Keratinocyte (primary cell): Measurements from ENCODE around the gene ROPN1L. TPM values are rescaled to one million over a fixed set of nuclear protein-coding genes. Genes with fewer than 3 reads are reported as not detected.

ENCODE experiments used
- DNase-seq: peaks from one replicate; pipeline ENCODE4 v3.0.0-alpha.2; 2011; ENCODE audit warnings: low read depth, missing footprints, low spot score
- FAIRE-seq: peaks from 2 replicates; lab custom pipeline; 2011; peaks lifted over from hg19 to GRCh38; lab: Jason Lieb, UNC
- H2AFZ ChIP-seq: 2 replicates; pipeline ENCODE4 v1.6.0; 2012; ENCODE audit warnings: low read length, control low read depth, inconsistent platforms; ENCODE audit not compliant: control insufficient read depth
- H3K27ac ChIP-seq: 2 replicates; pipeline ENCODE4 v1.5.1; 2011; ENCODE audit warnings: low read length; ENCODE audit not compliant: control insufficient read depth, insufficient read depth
- H3K27me3 ChIP-seq: 3 replicates; pipeline ENCODE4 v1.6.0; 2011; ENCODE audit warnings: low read length; ENCODE audit not compliant: control insufficient read depth, insufficient read depth; ENCODE audit errors: extremely low read depth
- H3K36me3 ChIP-seq, 2 experiments: 2 replicates in 1 of 2; 3 replicates in 1 of 2; pipeline ENCODE4 v1.5.1; 2011; ENCODE audit warnings: low read length in 2 of 2, mild to moderate bottlenecking in 1 of 2; ENCODE audit not compliant: control insufficient read depth in 2 of 2, insufficient read depth in 2 of 2; ENCODE audit errors: extremely low read depth in 1 of 2
- H3K4me1 ChIP-seq: 3 replicates; pipeline ENCODE4 v1.5.1; 2011; ENCODE audit warnings: low read length; ENCODE audit not compliant: control insufficient read depth, insufficient read depth; ENCODE audit errors: extremely low read depth
- H3K4me2 ChIP-seq: 3 replicates; pipeline ENCODE4 v1.6.0; 2011; ENCODE audit warnings: low read depth, low read length; ENCODE audit not compliant: control insufficient read depth, insufficient read depth; ENCODE audit errors: extremely low read depth
- H3K4me3 ChIP-seq, 3 experiments: fragments of 200-600 bp in 1 of 3; sonication (generic) in 1 of 3; 2 replicates in 2 of 3; 3 replicates in 1 of 3; pipeline ENCODE4 v1.5.1; 2011 to 2016; ENCODE audit warnings: low read length in 3 of 3, mild to moderate bottlenecking in 3 of 3, control low read depth in 2 of 3, inconsistent platforms in 1 of 3, low read depth in 1 of 3, mixed read lengths in 1 of 3, mixed run types in 1 of 3, moderate library complexity in 1 of 3; ENCODE audit not compliant: control insufficient read depth in 2 of 3, insufficient read depth in 2 of 3; ENCODE audit errors: extremely low read depth in 1 of 3
- H3K79me2 ChIP-seq: 2 replicates; pipeline ENCODE4 v1.6.0; 2012; ENCODE audit warnings: low read length; ENCODE audit not compliant: control insufficient read depth, insufficient read depth
- H3K9ac ChIP-seq: 3 replicates; pipeline ENCODE4 v1.6.0; 2011; ENCODE audit warnings: low read length; ENCODE audit not compliant: control insufficient read depth, insufficient read depth; ENCODE audit errors: extremely low read depth
- H3K9me1 ChIP-seq: 3 replicates; pipeline ENCODE4 v1.6.0; 2011; ENCODE audit warnings: low read length; ENCODE audit not compliant: control insufficient read depth, insufficient read depth; ENCODE audit errors: extremely low read depth
- H3K9me3 ChIP-seq: 2 replicates; pipeline ENCODE4 v1.5.1; 2012; ENCODE audit warnings: low read depth, low read length; ENCODE audit not compliant: control insufficient read depth
- H4K20me1 ChIP-seq: 3 replicates; pipeline ENCODE4 v1.6.0; 2011; ENCODE audit warnings: low read length; ENCODE audit not compliant: control insufficient read depth, insufficient read depth; ENCODE audit errors: extremely low read depth
- CTCF ChIP-seq, 3 experiments: IDR thresholded peaks in 1 of 3; conservative IDR thresholded peaks in 1 of 3; optimal IDR thresholded peaks in 1 of 3; 2 replicates in 2 of 3; 3 replicates in 1 of 3; pipeline versions ENCODE3 to v1.5.1; 2011; ENCODE audit warnings: low read length in 3 of 3, mild to moderate bottlenecking in 3 of 3, moderate library complexity in 2 of 3, control low read depth in 1 of 3, inconsistent platforms in 1 of 3; ENCODE audit not compliant: insufficient read depth in 2 of 3; ENCODE audit errors: extremely low read depth in 1 of 3
- EZH2 ChIP-seq: IDR thresholded peaks from one replicate; pipeline ENCODE4 v1.6.1; 2012; ENCODE audit warnings: inconsistent platforms, mild to moderate bottlenecking, low read length, moderate library complexity
- dilution Hi-C: fragments of 300-500 bp; cut with MboI; formaldehyde crosslinking; loops from one replicate; pipeline ENCODE4 v1.7.0; 2020; ENCODE audit warnings: low sequenced_read_pairs; ENCODE audit not compliant: extremely low pct_ligation_motif_present
- polyA plus RNA-seq, 5 experiments: library from polyadenylated mRNA; depleted of rRNA in 3 of 5; stranded (reverse) in 3 of 5; stranded (forward) in 1 of 5; unstranded in 1 of 5; fragments of >200 nt; gene quantifications; 1 replicate in 1 of 5; 2 replicates in 3 of 5; 3 replicates in 1 of 5; pipeline versions ENCODE4 v1.2.1 to v1.2.3, GENCODE V29; 2011 to 2012; ENCODE audit warnings: missing spikeins in 2 of 5, low read depth in 1 of 5, low replicate concordance in 1 of 5

ROPN1L gene
- polyA plus RNA-seq, 1 donor (not counting 4 experiments of a cell fraction or from before 2014, with no cell fraction given) = not detected

- Histone ChIP-seq H3K79me2 (no peaks in the 10 kb centered on the region), H3K4me1 (peaks cover 6% of the 10 kb centered on the region), H3K9me3 (no peaks in the 10 kb centered on the region), H3K27me3 (peaks cover 6% of the 10 kb centered on the region), H3K36me3 (no peaks in the 10 kb centered on the region), H4K20me1 (no peaks in the 10 kb centered on the region), H3K9ac (no peak overlapping the region), H3K4me3 (no peak overlapping the region), H3K4me2 (no peak overlapping the region), H3K27ac (no peak overlapping the region), H3K9me1 (no peaks in the 10 kb centered on the region), H2AFZ (no peak overlapping the region)
- DNase-seq (no peak), FAIRE-seq (no peak)
- TF ChIP-seq CTCF (optimal IDR thresholded peaks at IDR 0.05 in 1 of 3, IDR thresholded peaks at IDR 0.05 in 1 of 3, conservative IDR thresholded peaks at IDR 0.05 in 1 of 3; ENCODE audit: extremely low read depth in 1 of 3, insufficient read depth in 2 of 3, low read length in 3 of 3) (no peak), EZH2 (no peak)
- dilution Hi-C loops = no loop called here
Observed at GRCh38 chr5:10446490-10446889, 4.8 kb downstream of the ROPN1L start.

- no peak overlapping the region for H3K4me3 ChIP-seq
- no peak overlapping the region for H3K27ac ChIP-seq
- FAIRE-seq (no peak), DNase-seq (no peak)
- H3K27me3 ChIP-seq = peaks cover 6% of the 10 kb centered on the region
- no peak overlapping the region for H3K4me2 ChIP-seq
- no peaks in the 10 kb centered on the region for H3K9me1 ChIP-seq
- peaks cover 7% of the 10 kb centered on the region for H3K4me1 ChIP-seq
- no peak overlapping the region for H2AFZ ChIP-seq
- no peaks in the 10 kb centered on the region for H3K36me3 ChIP-seq
- TF ChIP-seq CTCF (optimal IDR thresholded peaks at IDR 0.05 in 1 of 3, IDR thresholded peaks at IDR 0.05 in 1 of 3, conservative IDR thresholded peaks at IDR 0.05 in 1 of 3; ENCODE audit: extremely low read depth in 1 of 3, insufficient read depth in 2 of 3, low read length in 3 of 3) = no peak
- no peak for TF ChIP-seq EZH2
- H3K9me3 ChIP-seq = no peaks in the 10 kb centered on the region
- no peaks in the 10 kb centered on the region for H3K79me2 ChIP-seq
- H3K9ac ChIP-seq = no peak overlapping the region
- dilution Hi-C loops = no loop called here
- H4K20me1 ChIP-seq = no peaks in the 10 kb centered on the region
Observed at GRCh38 chr5:10447041-10447440, 5.4 kb downstream of the ROPN1L start.
